Astrocyte (in vitro differentiated cells and primary cell): Measurements from ENCODE around the gene TLN1. TPM values are rescaled to one million over a fixed set of nuclear protein-coding genes. Genes with fewer than 3 reads are reported as not detected.

ENCODE experiments used
- DNase-seq: peaks from one replicate; pipeline ENCODE4 v3.0.0-alpha.2; 2010; ENCODE audit warnings: low read depth
- FAIRE-seq: peaks from 2 replicates; lab custom pipeline; 2011; peaks lifted over from hg19 to GRCh38; lab: Jason Lieb, UNC
- H2AFZ ChIP-seq: 2 replicates; pipeline ENCODE4 v1.6.0; 2012; ENCODE audit warnings: low read depth, low read length, inconsistent platforms
- H3K27ac ChIP-seq: 2 replicates; pipeline ENCODE4 v1.5.1; 2011; ENCODE audit warnings: low read depth, low read length, inconsistent platforms
- H3K27me3 ChIP-seq: 2 replicates; pipeline ENCODE4 v1.6.0; 2011; ENCODE audit warnings: low read length, inconsistent platforms; ENCODE audit not compliant: insufficient read depth
- H3K36me3 ChIP-seq: 2 replicates; pipeline ENCODE4 v1.5.1; 2011; ENCODE audit warnings: low read length, inconsistent platforms; ENCODE audit not compliant: insufficient read depth
- H3K4me1 ChIP-seq: 2 replicates; pipeline ENCODE4 v1.5.1; 2011; ENCODE audit warnings: low read length, inconsistent platforms; ENCODE audit not compliant: insufficient read depth
- H3K4me2 ChIP-seq: 2 replicates; pipeline ENCODE4 v1.6.0; 2012; ENCODE audit warnings: low read length, inconsistent platforms
- H3K4me3 ChIP-seq: 2 replicates; pipeline ENCODE4 v1.5.1; 2011; ENCODE audit warnings: low read depth, mild to moderate bottlenecking, low read length, inconsistent platforms; ENCODE audit not compliant: insufficient read depth
- H3K79me2 ChIP-seq: 2 replicates; pipeline ENCODE4 v1.6.0; 2012; ENCODE audit warnings: mild to moderate bottlenecking, low read length, inconsistent platforms; ENCODE audit not compliant: insufficient read depth
- H3K9ac ChIP-seq: 2 replicates; pipeline ENCODE4 v1.6.0; 2012; ENCODE audit warnings: mild to moderate bottlenecking, low read length, inconsistent platforms
- H3K9me3 ChIP-seq: 2 replicates; pipeline ENCODE4 v1.5.1; 2012; ENCODE audit warnings: low read depth, mild to moderate bottlenecking, low read length, inconsistent platforms; ENCODE audit not compliant: insufficient read depth
- H4K20me1 ChIP-seq: 2 replicates; pipeline ENCODE4 v1.6.0; 2012; ENCODE audit warnings: low read length, inconsistent platforms; ENCODE audit not compliant: insufficient read depth
- H3K27ac Mint-ChIP-seq: one replicate; pipeline ENCODE4 v1.8.0; 2021; ENCODE audit warnings: mild to moderate bottlenecking, mixed read lengths; ENCODE audit not compliant: unreplicated experiment
- H3K27me3 Mint-ChIP-seq: one replicate; pipeline ENCODE4 v1.8.0; 2021; ENCODE audit warnings: low read depth, mixed read lengths; ENCODE audit not compliant: unreplicated experiment
- H3K36me3 Mint-ChIP-seq: one replicate; pipeline ENCODE4 v1.8.0; 2021; ENCODE audit warnings: low read depth, mixed read lengths; ENCODE audit not compliant: unreplicated experiment
- H3K4me1 Mint-ChIP-seq: one replicate; pipeline ENCODE4 v1.8.0; 2021; ENCODE audit warnings: low read depth, mixed read lengths; ENCODE audit not compliant: unreplicated experiment
- H3K4me3 Mint-ChIP-seq: one replicate; pipeline ENCODE4 v1.8.0; 2021; ENCODE audit warnings: mild to moderate bottlenecking, moderate library complexity, mixed read lengths; ENCODE audit not compliant: unreplicated experiment
- H3K9me3 Mint-ChIP-seq: one replicate; pipeline ENCODE4 v1.8.0; 2021; ENCODE audit warnings: mild to moderate bottlenecking, mixed read lengths; ENCODE audit not compliant: unreplicated experiment
- CTCF ChIP-seq: IDR thresholded peaks from 2 replicates; pipeline ENCODE4 v1.5.1; 2011; ENCODE audit warnings: low read depth, mild to moderate bottlenecking, inconsistent platforms, low read length, moderate library complexity; ENCODE audit not compliant: insufficient read depth
- EZH2 ChIP-seq: IDR thresholded peaks from 2 replicates; pipeline ENCODE4 v1.6.1; 2012; ENCODE audit warnings: mild to moderate bottlenecking, low read length, inconsistent platforms; ENCODE audit not compliant: insufficient read depth
- total RNA-seq: library from RNA; stranded (reverse); gene quantifications from 2 replicates; pipeline ENCODE4 v1.2.1, GENCODE V29; 2021

Gene TLN1
- total RNA-seq, 1 donor from 2014 or later = 525 TPM

DNA sequence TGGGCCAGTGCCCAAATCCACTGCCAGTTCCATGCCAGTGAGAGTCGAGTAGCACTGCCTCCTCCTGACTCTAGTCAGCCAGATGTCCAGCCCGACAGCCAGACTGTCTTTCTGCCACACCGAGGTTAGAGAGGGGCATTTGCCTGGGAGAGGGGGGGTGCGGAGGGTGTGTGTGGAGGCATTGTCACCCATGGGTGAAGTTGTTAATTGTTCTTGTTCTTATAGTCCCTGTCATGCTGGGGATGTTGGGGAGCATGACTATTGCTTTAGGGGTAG is 18.2 kb upstream of the TLN1 start:
- no peaks in the 10 kb centered on the region for H3K9me3 ChIP-seq
- Mint-ChIP-seq H3K9me3 (no peaks in the 10 kb centered on the region), H3K4me1 (peaks cover 20% of the 10 kb centered on the region), H3K27me3 (no peaks in the 10 kb centered on the region), H3K4me3 (peak overlapping the region; percentile 95), H3K36me3 (peaks cover 23% of the 10 kb centered on the region), H3K27ac (peak overlapping the region; percentile 1)
- peak overlapping the region; percentile 95 for H3K4me2 ChIP-seq
- H4K20me1 ChIP-seq = peaks cover 45% of the 10 kb centered on the region
- peaks cover 55% of the 10 kb centered on the region for H3K79me2 ChIP-seq
- peak overlapping the region; percentile 93 for H3K9ac ChIP-seq
- peaks cover 29% of the 10 kb centered on the region for H3K4me1 ChIP-seq
- DNase-seq (no peak), FAIRE-seq (no peak)
- TF ChIP-seq CTCF (no peak), EZH2 (no peak)
- peaks cover 19% of the 10 kb centered on the region for H3K36me3 ChIP-seq
- no peak overlapping the region for H2AFZ ChIP-seq
- peak overlapping the region; percentile 92 for H3K4me3 ChIP-seq
- no peaks in the 10 kb centered on the region for H3K27me3 ChIP-seq
- H3K27ac ChIP-seq = no peak overlapping the region

DNA sequence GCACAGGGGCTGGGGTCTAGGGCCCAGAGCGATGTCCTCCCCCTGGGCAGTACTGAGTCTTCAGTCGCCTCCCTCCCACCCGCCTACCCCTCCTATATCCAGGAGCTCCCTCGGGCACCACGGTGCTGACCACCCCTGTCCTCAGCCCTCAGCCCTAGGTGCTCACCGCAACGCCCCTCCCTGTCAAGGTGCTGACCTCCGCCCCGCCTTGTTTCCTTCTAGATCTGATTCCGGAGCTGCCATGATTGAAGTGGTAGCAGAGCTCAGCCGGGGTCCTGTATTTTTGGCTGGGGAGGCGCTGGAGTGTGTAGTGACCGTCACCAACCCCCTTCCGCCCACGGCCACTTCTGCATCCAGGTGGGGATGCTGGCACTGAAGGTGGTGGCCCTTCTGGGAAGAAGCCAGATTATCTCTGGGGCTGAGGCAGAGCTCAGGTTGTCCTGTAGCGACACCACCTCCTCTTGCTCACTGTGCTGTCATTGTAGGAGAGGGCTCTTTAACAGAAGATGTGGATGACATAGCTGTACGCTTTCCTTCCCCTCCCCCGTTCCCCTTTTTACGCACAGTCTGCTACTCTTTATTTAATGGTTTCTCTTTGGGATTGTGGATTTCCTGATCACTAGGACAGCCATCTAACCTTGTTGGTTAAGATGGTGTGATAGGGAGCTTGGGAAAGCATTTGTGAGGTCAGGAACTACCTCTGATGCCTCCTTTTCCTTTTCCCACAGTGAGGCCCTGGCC is 17.7 kb upstream of the TLN1 start:
- peaks cover 21% of the 10 kb centered on the region for H3K36me3 ChIP-seq
- no peak for FAIRE-seq
- peaks cover 58% of the 10 kb centered on the region for H3K79me2 ChIP-seq

More for the DNA sequence above, 17.7 kb upstream of the TLN1 start:
- H3K4me3 ChIP-seq = peak overlapping the region; percentile 92
- H3K27me3 ChIP-seq = no peaks in the 10 kb centered on the region
- H3K4me2 ChIP-seq = peak overlapping the region; percentile 95
- Mint-ChIP-seq H3K27me3 (no peaks in the 10 kb centered on the region), H3K9me3 (no peaks in the 10 kb centered on the region), H3K4me1 (peaks cover 22% of the 10 kb centered on the region), H3K36me3 (peaks cover 25% of the 10 kb centered on the region), H3K27ac (peak overlapping the region; percentile 1), H3K4me3 (peak overlapping the region; percentile 95)
- H3K9me3 ChIP-seq = no peaks in the 10 kb centered on the region
- H4K20me1 ChIP-seq = peaks cover 46% of the 10 kb centered on the region
- peaks cover 29% of the 10 kb centered on the region for H3K4me1 ChIP-seq
- DNase-seq = no peak
- no peak for TF ChIP-seq CTCF
- no peak for TF ChIP-seq EZH2
- peak overlapping the region; percentile 63 for H3K27ac ChIP-seq
- H2AFZ ChIP-seq = peak overlapping the region; percentile 91
- peak overlapping the region; percentile 93 for H3K9ac ChIP-seq
